ENCODE data around the gene SDHA. TPM values are rescaled to one million over a fixed set of nuclear protein-coding genes. Genes with fewer than 3 reads are reported as not detected.

Gene SDHA
- polyA plus RNA-seq, 2 of the 4 experiments (the other 2 are of a cell fraction) = 115 to 134 TPM

- H3K9me3 ChIP-seq = no peaks in the 10 kb centered on the region
- ChIA-PET POLR2A (no interaction called here), CTCF (interaction anchor here (1.0 to 1.4 kb wide), 2 partner anchors 12 to 18 kb away, joined by 3 to 5 read pairs; no protein-coding TSS in a partner anchor)
- DNase-seq (ENCODE audit: low read depth in 1 of 2, low spot score in 1 of 2) = no peak
- no peak for TF ChIP-seq RARB (CRISPR knock-in tag; IDR thresholded peaks at IDR 0.05)
- no peak for TF ChIP-seq FOSL2 (IDR thresholded peaks at IDR 0.05)
- TF ChIP-seq FOSL2 (CRISPR knock-in tag; IDR thresholded peaks at IDR 0.05) = no peak
- no peak for TF ChIP-seq RNF2 (IDR thresholded peaks at IDR 0.05; ENCODE audit: borderline replicate concordance, low read depth)
- no peak for TF ChIP-seq ZFP36 (IDR thresholded peaks at IDR 0.05; ENCODE audit: borderline replicate concordance, partially characterized antibody)
- no peak for TF ChIP-seq EHF (CRISPR knock-in tag; IDR thresholded peaks at IDR 0.05)
- no peak for TF ChIP-seq MAFK (IDR thresholded peaks at IDR 0.05; ENCODE audit: partially characterized antibody)
- TF ChIP-seq POLR2A (IDR thresholded peaks at IDR 0.05; ENCODE audit: low read length) = no peak
- no peak for TF ChIP-seq EP300 (IDR thresholded peaks at IDR 0.05)
- TF ChIP-seq HOXA7 (CRISPR knock-in tag; IDR thresholded peaks at IDR 0.05) = no peak
- no peak overlapping the region for H3K27ac ChIP-seq
- H3K4me1 ChIP-seq = no peaks in the 10 kb centered on the region
- H3K4me3 ChIP-seq = no peak overlapping the region
- no peak for FAIRE-seq
- H3K4me2 ChIP-seq = no peak overlapping the region
- 83% methylated on average over 2 of the region's 4 CpGs for WGBS (ENCODE audit: missing lambda C conversion rate)
- no peak for ATAC-seq
Measured at GRCh38 chr5:200985-201384, 17.1 kb upstream of the SDHA start.

GRCh38 chr5:201672-202071, 16.4 kb upstream of the SDHA start:
- TF ChIP-seq EHMT2 (IDR thresholded peaks at IDR 0.05; ENCODE audit: low read depth) (no peak), CHD4 (IDR thresholded peaks at IDR 0.05; ENCODE audit: borderline replicate concordance) (no peak), ESRRA (IDR thresholded peaks at IDR 0.05; ENCODE audit: borderline replicate concordance, low read length) (no peak), RNF2 (IDR thresholded peaks at IDR 0.05; ENCODE audit: borderline replicate concordance, low read depth) (no peak), RFX5 (IDR thresholded peaks at IDR 0.05) (no peak), TP53 (CRISPR knock-in tag; IDR thresholded peaks at IDR 0.05) (no peak), HEYL (CRISPR knock-in tag; IDR thresholded peaks at IDR 0.05) (no peak), JUN (IDR thresholded peaks at IDR 0.05) (no peak), HMGXB4 (CRISPR knock-in tag; IDR thresholded peaks at IDR 0.05; ENCODE audit: borderline replicate concordance) (no peak), BCL3 (IDR thresholded peaks at IDR 0.05) (no peak), MAZ (IDR thresholded peaks at IDR 0.05; ENCODE audit: borderline replicate concordance, low read depth, low read length) (no peak), FOXS1 (CRISPR knock-in tag; IDR thresholded peaks at IDR 0.05) (no peak), POLR2AphosphoS2 (conservative IDR thresholded peaks at IDR 0.05; ENCODE audit: low read length) (no peak), KDM1A (IDR thresholded peaks at IDR 0.05; ENCODE audit: low read depth) (no peak), RARB (CRISPR knock-in tag; IDR thresholded peaks at IDR 0.05) (no peak)
- FAIRE-seq (no peak), DNase-seq (ENCODE audit: low read depth in 1 of 2, low spot score in 1 of 2) (no peak), ATAC-seq (no peak)
- Histone ChIP-seq H3K9me3 (no peaks in the 10 kb centered on the region), H3K4me3 (no peak overlapping the region), H3K27ac (no peak overlapping the region), H3K4me2 (no peak overlapping the region), H3K4me1 (no peaks in the 10 kb centered on the region; the same call in 2 of the 3 replicates)
- WGBS (ENCODE audit: missing lambda C conversion rate) = 90% methylated on average over 8 of the region's 8 CpGs
- ChIA-PET POLR2A (no interaction called here), CTCF (interaction anchor here (1.0 kb wide), 1 partner anchor 18 kb away, joined by 3 read pairs; no protein-coding TSS in a partner anchor)
